HepG2 (cell line): Measurements from ENCODE around the gene EFCAB8. TPM values are rescaled to one million over a fixed set of nuclear protein-coding genes. Genes with fewer than 3 reads are reported as not detected.

Experiments used
- FOXA1 ChIP-seq, 2 experiments: fragments of 450-650 bp in 1 of 2; sonication (generic) in 1 of 2; formaldehyde crosslinking in 1 of 2; IDR thresholded peaks; 2 replicates each; pipeline versions ENCODE4 v1.4.0 to v1.6.1; 2016 to 2020; ENCODE audit warnings: missing genetic modification reagents in 1 of 2
- FOXO1 ChIP-seq: sonication (generic); formaldehyde crosslinking; IDR thresholded peaks from 2 replicates; pipeline ENCODE4 v1.4.0; 2020; ENCODE audit warnings: missing genetic modification reagents
- MLLT10 ChIP-seq: sonication (generic); formaldehyde crosslinking; IDR thresholded peaks from 2 replicates; pipeline ENCODE4 v1.4.0; 2020; ENCODE audit warnings: missing genetic modification reagents
- RBAK ChIP-seq: sonication (generic); formaldehyde crosslinking; IDR thresholded peaks from 2 replicates; pipeline ENCODE4 v1.5.1; 2020; ENCODE audit warnings: mild to moderate bottlenecking, missing genetic modification reagents
- RFXANK ChIP-seq: IDR thresholded peaks from 2 replicates; pipeline ENCODE4 v1.6.1; 2016
- STAG1 ChIP-seq: sonication (generic); formaldehyde crosslinking; IDR thresholded peaks from 2 replicates; pipeline ENCODE4 v1.4.0; 2020; ENCODE audit warnings: missing genetic modification reagents
- TEAD3 ChIP-seq: optimal IDR thresholded peaks from 2 replicates; pipeline ENCODE3; 2016; ENCODE audit warnings: borderline replicate concordance
- TOE1 ChIP-seq: sonication (generic); formaldehyde crosslinking; IDR thresholded peaks from 2 replicates; pipeline ENCODE4 v1.4.0; 2020; ENCODE audit warnings: mild to moderate bottlenecking, missing genetic modification reagents
- YEATS4 ChIP-seq: sonication (generic); formaldehyde crosslinking; IDR thresholded peaks from 2 replicates; pipeline ENCODE4 v1.4.0; 2020; ENCODE audit warnings: missing genetic modification reagents, borderline replicate concordance
- ZBTB42 ChIP-seq: sonication (generic); formaldehyde crosslinking; IDR thresholded peaks from 2 replicates; pipeline ENCODE4 v1.5.0; 2020; ENCODE audit warnings: mild to moderate bottlenecking, missing genetic modification reagents
- ZNF20 ChIP-seq: sonication (generic); formaldehyde crosslinking; IDR thresholded peaks from 2 replicates; pipeline ENCODE4 v1.4.0; 2020; ENCODE audit warnings: mild to moderate bottlenecking, moderate library complexity, missing genetic modification reagents
- ZNF329 ChIP-seq: sonication (generic); formaldehyde crosslinking; IDR thresholded peaks from 2 replicates; pipeline ENCODE4 v1.9.0; 2021; ENCODE audit warnings: low read depth, mild to moderate bottlenecking, missing genetic modification reagents
- ZNF468 ChIP-seq: sonication (generic); formaldehyde crosslinking; IDR thresholded peaks from 2 replicates; pipeline ENCODE4 v1.8.0; 2022; ENCODE audit warnings: mild to moderate bottlenecking, moderate library complexity, missing genetic modification reagents
- ZNF563 ChIP-seq: sonication (generic); formaldehyde crosslinking; IDR thresholded peaks from 2 replicates; pipeline ENCODE4 v1.8.0; 2022; ENCODE audit warnings: mild to moderate bottlenecking, moderate library complexity, missing genetic modification reagents
- ZNF569 ChIP-seq: sonication (generic); formaldehyde crosslinking; IDR thresholded peaks from 2 replicates; pipeline ENCODE4 v1.5.0; 2020; ENCODE audit warnings: mild to moderate bottlenecking, missing genetic modification reagents, moderate library complexity, borderline replicate concordance
- ZNF570 ChIP-seq: sonication (generic); formaldehyde crosslinking; IDR thresholded peaks from 2 replicates; pipeline ENCODE4 v1.4.0; 2020; ENCODE audit warnings: mild to moderate bottlenecking, missing genetic modification reagents, borderline replicate concordance
- ZNF761 ChIP-seq: sonication (generic); formaldehyde crosslinking; conservative IDR thresholded peaks from 2 replicates; pipeline ENCODE4 v1.4.0; 2020; ENCODE audit warnings: mild to moderate bottlenecking, missing genetic modification reagents
- ZNF782 ChIP-seq: sonication (generic); formaldehyde crosslinking; IDR thresholded peaks from 2 replicates; pipeline ENCODE4 v1.4.0; 2020; ENCODE audit warnings: missing genetic modification reagents, mild to moderate bottlenecking, borderline replicate concordance
- ZSCAN29 ChIP-seq: sonication (generic); formaldehyde crosslinking; conservative IDR thresholded peaks from 2 replicates; pipeline ENCODE4 v1.4.0; 2020; ENCODE audit warnings: mild to moderate bottlenecking, missing genetic modification reagents
- ZZZ3 ChIP-seq: sonication (generic); formaldehyde crosslinking; IDR thresholded peaks from 2 replicates; pipeline ENCODE4 v1.4.0; 2020; ENCODE audit warnings: missing genetic modification reagents, mild to moderate bottlenecking, borderline replicate concordance
- polyA plus RNA-seq, 8 experiments: library from polyadenylated mRNA; depleted of rRNA in 3 of 8; stranded (reverse) in 7 of 8; unstranded in 1 of 8; fragments of >200 nt; fragmentation: Illumina TruSeq in 4 of 8; extraction: Trizol in 4 of 8; gene quantifications; 2 replicates each; pipeline versions ENCODE4 v1.2.1 to v1.2.3, GENCODE V29; 2011 to 2016; ENCODE audit warnings: low read depth in 4 of 8, missing spikeins in 1 of 8, mixed read lengths in 1 of 8; ENCODE audit not compliant: insufficient read depth in 1 of 8
- total RNA-seq, 5 experiments: library from RNA; depleted of rRNA; stranded (reverse); fragments of >200 nt; fragmentation: Illumina TruSeq; extraction: Trizol; gene quantifications; 2 replicates each; pipeline ENCODE4 v1.2.3, GENCODE V29; 2016; ENCODE audit warnings: low read depth in 1 of 5
- TF ChIP-seq, protein P1 (sequence below): sonication (generic); formaldehyde crosslinking; conservative IDR thresholded peaks from 2 replicates; pipeline ENCODE4 v1.8.0; 2022; ENCODE audit warnings: mild to moderate bottlenecking, moderate library complexity, missing genetic modification reagents
- TF ChIP-seq, protein P2 (sequence below): sonication (generic); formaldehyde crosslinking; IDR thresholded peaks from 2 replicates; pipeline ENCODE4 v1.5.1; 2020; ENCODE audit warnings: missing genetic modification reagents, mild to moderate bottlenecking, borderline replicate concordance
- TF ChIP-seq, protein P3 (sequence below): sonication (generic); formaldehyde crosslinking; IDR thresholded peaks from 2 replicates; pipeline ENCODE4 v1.5.0; 2020; ENCODE audit warnings: missing genetic modification reagents
- TF ChIP-seq, protein P4 (sequence below): IDR thresholded peaks from 2 replicates; pipeline ENCODE4 v1.6.1; 2016; ENCODE audit warnings: low read depth

EFCAB8 gene
- total and polyA plus RNA-seq, 2 of the 13 experiments (the other 11 are each of a cell fraction or from before 2014, with no cell fraction given): 0.15 to 0.22 TPM

DNA sequence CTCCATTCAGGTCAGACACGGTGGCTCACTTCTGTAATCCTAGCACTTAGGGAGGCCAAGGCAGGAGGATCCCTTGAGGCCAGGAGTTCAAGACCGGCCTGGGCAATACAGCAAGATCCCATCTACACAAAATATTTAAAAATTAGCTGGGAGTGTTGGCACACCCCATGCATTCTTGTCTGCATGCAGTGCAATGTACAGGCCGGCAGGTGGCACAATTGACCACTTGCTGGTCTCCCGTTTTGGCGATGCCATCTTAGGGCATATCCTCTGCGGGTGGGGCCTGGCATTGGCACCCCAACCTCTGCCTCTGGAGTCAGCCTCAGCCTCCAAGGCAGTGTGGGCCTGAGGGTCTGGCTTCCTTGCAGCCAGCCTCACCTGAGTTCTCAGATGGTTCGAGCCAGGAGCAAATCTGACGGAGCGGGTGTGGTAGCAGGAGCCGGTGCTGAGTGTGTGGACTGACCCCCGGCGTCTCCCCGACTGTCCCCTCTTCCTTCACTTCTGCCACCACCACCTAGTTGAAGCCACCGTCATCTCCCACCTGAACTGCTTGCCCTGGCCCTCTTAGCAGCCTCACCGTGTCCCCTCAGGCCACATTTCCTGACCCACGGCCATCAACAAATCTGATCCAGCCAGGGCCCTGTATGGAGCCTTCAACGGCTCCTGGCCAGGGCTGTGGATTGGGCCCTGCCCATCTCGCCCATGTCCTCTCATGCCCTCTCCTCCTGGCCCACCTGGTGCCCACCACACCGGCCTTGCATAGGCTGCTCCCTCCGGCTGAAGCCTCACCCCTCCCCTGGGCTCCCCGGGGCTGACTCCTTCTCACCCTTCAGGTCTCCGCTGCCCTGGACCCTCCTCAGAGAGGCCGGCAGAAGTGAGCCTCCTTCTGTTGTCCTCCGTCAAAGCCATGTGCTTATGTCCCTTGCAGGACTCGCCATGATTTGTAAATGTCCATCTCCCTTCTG is 44.0 kb downstream of the EFCAB8 start (continued):
- TF ChIP-seq YEATS4 (CRISPR knock-in tag) (no peak; the same call in 1 of the 2 replicates), ZNF563 (CRISPR knock-in tag) (no peak; the same call in 1 of the 2 replicates), FOXO1 (CRISPR knock-in tag) (no peak), ZNF569 (CRISPR knock-in tag) (no peak), ZNF468 (no peak), ZNF761 (CRISPR knock-in tag) (0 out of 2 replicates have a peak, but pooled peaks have one; percentile 27), ZNF329 (CRISPR knock-in tag) (no peak), ZZZ3 (CRISPR knock-in tag) (no peak), MLLT10 (CRISPR knock-in tag) (no peak), ZNF570 (CRISPR knock-in tag) (no peak), RBAK (CRISPR knock-in tag) (no peak), ZSCAN29 (no peak), ZBTB42 (CRISPR knock-in tag) (no peak), TOE1 (CRISPR knock-in tag) (no peak), ZNF20 (no peak), RFXANK (no peak), FOXA1 (IDR thresholded peaks at IDR 0.05) (no peak), FOXA1 (CRISPR knock-in tag; IDR thresholded peaks at IDR 0.05) (no peak), ZNF782 (CRISPR knock-in tag) (no peak), STAG1 (CRISPR knock-in tag) (peak; percentile 99), TEAD3 (CRISPR knock-in tag) (peak; percentile 86)
- TF ChIP-seq, protein P1, sequence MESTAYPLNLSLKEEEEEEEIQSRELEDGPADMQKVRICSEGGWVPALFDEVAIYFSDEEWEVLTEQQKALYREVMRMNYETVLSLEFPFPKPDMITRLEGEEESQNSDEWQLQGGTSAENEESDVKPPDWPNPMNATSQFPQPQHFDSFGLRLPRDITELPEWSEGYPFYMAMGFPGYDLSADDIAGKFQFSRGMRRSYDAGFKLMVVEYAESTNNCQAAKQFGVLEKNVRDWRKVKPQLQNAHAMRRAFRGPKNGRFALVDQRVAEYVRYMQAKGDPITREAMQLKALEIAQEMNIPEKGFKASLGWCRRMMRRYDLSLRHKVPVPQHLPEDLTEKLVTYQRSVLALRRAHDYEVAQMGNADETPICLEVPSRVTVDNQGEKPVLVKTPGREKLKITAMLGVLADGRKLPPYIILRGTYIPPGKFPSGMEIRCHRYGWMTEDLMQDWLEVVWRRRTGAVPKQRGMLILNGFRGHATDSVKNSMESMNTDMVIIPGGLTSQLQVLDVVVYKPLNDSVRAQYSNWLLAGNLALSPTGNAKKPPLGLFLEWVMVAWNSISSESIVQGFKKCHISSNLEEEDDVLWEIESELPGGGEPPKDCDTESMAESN: no peak; the same call in 1 of the 2 replicates
- TF ChIP-seq, protein P2, sequence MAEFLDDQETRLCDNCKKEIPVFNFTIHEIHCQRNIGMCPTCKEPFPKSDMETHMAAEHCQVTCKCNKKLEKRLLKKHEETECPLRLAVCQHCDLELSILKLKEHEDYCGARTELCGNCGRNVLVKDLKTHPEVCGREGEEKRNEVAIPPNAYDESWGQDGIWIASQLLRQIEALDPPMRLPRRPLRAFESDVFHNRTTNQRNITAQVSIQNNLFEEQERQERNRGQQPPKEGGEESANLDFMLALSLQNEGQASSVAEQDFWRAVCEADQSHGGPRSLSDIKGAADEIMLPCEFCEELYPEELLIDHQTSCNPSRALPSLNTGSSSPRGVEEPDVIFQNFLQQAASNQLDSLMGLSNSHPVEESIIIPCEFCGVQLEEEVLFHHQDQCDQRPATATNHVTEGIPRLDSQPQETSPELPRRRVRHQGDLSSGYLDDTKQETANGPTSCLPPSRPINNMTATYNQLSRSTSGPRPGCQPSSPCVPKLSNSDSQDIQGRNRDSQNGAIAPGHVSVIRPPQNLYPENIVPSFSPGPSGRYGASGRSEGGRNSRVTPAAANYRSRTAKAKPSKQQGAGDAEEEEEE (CRISPR knock-in tag): no peak
- TF ChIP-seq, protein P3, sequence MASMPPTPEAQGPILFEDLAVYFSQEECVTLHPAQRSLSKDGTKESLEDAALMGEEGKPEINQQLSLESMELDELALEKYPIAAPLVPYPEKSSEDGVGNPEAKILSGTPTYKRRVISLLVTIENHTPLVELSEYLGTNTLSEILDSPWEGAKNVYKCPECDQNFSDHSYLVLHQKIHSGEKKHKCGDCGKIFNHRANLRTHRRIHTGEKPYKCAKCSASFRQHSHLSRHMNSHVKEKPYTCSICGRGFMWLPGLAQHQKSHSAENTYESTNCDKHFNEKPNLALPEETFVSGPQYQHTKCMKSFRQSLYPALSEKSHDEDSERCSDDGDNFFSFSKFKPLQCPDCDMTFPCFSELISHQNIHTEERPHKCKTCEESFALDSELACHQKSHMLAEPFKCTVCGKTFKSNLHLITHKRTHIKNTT (CRISPR knock-in tag): no peak
- TF ChIP-seq, protein P4, sequence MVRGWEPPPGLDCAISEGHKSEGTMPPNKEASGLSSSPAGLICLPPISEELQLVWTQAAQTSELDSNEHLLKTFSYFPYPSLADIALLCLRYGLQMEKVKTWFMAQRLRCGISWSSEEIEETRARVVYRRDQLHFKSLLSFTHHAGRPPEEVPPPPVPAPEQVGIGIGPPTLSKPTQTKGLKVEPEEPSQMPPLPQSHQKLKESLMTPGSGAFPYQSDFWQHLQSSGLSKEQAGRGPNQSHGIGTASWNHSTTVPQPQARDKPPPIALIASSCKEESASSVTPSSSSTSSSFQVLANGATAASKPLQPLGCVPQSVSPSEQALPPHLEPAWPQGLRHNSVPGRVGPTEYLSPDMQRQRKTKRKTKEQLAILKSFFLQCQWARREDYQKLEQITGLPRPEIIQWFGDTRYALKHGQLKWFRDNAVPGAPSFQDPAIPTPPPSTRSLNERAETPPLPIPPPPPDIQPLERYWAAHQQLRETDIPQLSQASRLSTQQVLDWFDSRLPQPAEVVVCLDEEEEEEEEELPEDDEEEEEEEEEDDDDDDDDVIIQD (CRISPR knock-in tag): 0 out of 2 replicates have a peak, but pooled peaks have one; percentile 19
